Measurements from ENCODE around the gene PTGER1. TPM values are rescaled to one million over a fixed set of nuclear protein-coding genes. Genes with fewer than 3 reads are reported as not detected.

Gene PTGER1
- total and polyA plus RNA-seq, 2 experiments from 2014 or later = 0.57 TPM; not detected in 1

DNA sequence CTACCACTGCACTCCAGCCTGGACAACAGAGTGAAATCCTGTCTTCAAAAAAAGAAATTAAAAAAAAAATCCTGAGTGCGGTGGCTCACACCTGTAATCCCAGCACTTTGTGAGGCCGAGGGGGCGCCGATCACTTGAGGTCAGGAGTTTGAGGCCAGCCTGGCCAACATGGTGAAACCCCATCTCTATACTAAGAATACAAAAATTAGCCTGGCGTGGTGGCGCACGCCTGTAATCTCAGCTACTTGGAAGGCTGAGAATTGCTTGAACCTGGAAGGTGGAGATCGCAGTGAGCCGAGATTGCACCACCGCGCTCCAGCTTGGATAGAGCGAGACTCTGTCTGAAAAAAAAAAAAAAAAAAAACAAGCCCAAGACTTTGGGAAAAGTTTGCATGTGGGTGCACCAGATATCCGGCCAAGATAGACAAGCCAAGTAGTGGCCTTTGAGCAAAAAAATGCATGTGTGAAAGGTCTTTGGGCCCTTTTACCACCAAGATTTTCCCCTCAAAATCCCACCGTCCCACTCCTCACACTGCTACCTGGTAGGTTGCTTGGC lies 37.3 kb upstream of the PTGER1 start:
- Mint-ChIP-seq H3K9me3 (no peaks in the 10 kb centered on the region; the same call in 2 of the 3 replicates), H3K4me1 (peaks cover 25% of the 10 kb centered on the region), H3K27me3 (ENCODE audit: insufficient read depth, low read depth, poor library complexity) (peaks cover 17% of the 10 kb centered on the region), H3K4me3 (no peak overlapping the region), H3K27ac (no peak overlapping the region), H3K36me3 (ENCODE audit: low read depth) (peaks cover 34% of the 10 kb centered on the region)
- Histone ChIP-seq H3K27me3 (ENCODE audit: insufficient read depth) (no peaks in the 10 kb centered on the region), H3K9me2 (ENCODE audit: insufficient read depth) (no peaks in the 10 kb centered on the region), H3K4me3 (no peak overlapping the region), H3K4me2 (no peak overlapping the region), H2AFZ (no peak overlapping the region), H3K79me2 (replicated peaks; ENCODE audit: insufficient read depth) (peaks cover 24% of the 10 kb centered on the region), H3K27ac (ENCODE audit: low read depth) (no peak overlapping the region), H3K36me3 (ENCODE audit: insufficient read depth) (peaks cover 3% of the 10 kb centered on the region), H4K20me1 (replicated peaks; ENCODE audit: insufficient read depth) (peaks cover 24% of the 10 kb centered on the region; the same call in 1 of the 2 replicates), H3K4me1 (ENCODE audit: insufficient read depth) (peaks cover 11% of the 10 kb centered on the region; the same call in 1 of the 2 replicates), H3F3A (replicated peaks; ENCODE audit: low read depth) (peaks cover 29% of the 10 kb centered on the region; the same call in 1 of the 2 replicates)
- no peak for ATAC-seq
- TF ChIP-seq EZH2phosphoT487 (IDR thresholded peaks at IDR 0.05; ENCODE audit: unreplicated experiment) (no peak), ZNF331 (CRISPR knock-in tag; IDR thresholded peaks at IDR 0.05; ENCODE audit: low read depth) (no peak), JUNB (IDR thresholded peaks at IDR 0.05; ENCODE audit: unreplicated experiment) (no peak), EZH2 (IDR thresholded peaks at IDR 0.05; ENCODE audit: low read depth, unreplicated experiment) (no peak), STAT1 (IDR thresholded peaks at IDR 0.05; ENCODE audit: unreplicated experiment) (no peak), POLR2AphosphoS5 (IDR thresholded peaks at IDR 0.05; ENCODE audit: low read depth) (no peak), NANOG (IDR thresholded peaks at IDR 0.05; ENCODE audit: borderline replicate concordance) (no peak), CREB1 (CRISPR knock-in tag; IDR thresholded peaks at IDR 0.05; ENCODE audit: low read depth) (no peak), ZNF114 (CRISPR knock-in tag; IDR thresholded peaks at IDR 0.05) (no peak)
- TF ChIP-seq, protein P1, sequence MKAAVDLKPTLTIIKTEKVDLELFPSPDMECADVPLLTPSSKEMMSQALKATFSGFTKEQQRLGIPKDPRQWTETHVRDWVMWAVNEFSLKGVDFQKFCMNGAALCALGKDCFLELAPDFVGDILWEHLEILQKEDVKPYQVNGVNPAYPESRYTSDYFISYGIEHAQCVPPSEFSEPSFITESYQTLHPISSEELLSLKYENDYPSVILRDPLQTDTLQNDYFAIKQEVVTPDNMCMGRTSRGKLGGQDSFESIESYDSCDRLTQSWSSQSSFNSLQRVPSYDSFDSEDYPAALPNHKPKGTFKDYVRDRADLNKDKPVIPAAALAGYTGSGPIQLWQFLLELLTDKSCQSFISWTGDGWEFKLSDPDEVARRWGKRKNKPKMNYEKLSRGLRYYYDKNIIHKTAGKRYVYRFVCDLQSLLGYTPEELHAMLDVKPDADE (IDR thresholded peaks at IDR 0.05) = no peak
- TF ChIP-seq, protein P2, sequence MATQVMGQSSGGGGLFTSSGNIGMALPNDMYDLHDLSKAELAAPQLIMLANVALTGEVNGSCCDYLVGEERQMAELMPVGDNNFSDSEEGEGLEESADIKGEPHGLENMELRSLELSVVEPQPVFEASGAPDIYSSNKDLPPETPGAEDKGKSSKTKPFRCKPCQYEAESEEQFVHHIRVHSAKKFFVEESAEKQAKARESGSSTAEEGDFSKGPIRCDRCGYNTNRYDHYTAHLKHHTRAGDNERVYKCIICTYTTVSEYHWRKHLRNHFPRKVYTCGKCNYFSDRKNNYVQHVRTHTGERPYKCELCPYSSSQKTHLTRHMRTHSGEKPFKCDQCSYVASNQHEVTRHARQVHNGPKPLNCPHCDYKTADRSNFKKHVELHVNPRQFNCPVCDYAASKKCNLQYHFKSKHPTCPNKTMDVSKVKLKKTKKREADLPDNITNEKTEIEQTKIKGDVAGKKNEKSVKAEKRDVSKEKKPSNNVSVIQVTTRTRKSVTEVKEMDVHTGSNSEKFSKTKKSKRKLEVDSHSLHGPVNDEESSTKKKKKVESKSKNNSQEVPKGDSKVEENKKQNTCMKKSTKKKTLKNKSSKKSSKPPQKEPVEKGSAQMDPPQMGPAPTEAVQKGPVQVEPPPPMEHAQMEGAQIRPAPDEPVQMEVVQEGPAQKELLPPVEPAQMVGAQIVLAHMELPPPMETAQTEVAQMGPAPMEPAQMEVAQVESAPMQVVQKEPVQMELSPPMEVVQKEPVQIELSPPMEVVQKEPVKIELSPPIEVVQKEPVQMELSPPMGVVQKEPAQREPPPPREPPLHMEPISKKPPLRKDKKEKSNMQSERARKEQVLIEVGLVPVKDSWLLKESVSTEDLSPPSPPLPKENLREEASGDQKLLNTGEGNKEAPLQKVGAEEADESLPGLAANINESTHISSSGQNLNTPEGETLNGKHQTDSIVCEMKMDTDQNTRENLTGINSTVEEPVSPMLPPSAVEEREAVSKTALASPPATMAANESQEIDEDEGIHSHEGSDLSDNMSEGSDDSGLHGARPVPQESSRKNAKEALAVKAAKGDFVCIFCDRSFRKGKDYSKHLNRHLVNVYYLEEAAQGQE (IDR thresholded peaks at IDR 0.05; ENCODE audit: unreplicated experiment) = no peak
- TF ChIP-seq, protein P3, sequence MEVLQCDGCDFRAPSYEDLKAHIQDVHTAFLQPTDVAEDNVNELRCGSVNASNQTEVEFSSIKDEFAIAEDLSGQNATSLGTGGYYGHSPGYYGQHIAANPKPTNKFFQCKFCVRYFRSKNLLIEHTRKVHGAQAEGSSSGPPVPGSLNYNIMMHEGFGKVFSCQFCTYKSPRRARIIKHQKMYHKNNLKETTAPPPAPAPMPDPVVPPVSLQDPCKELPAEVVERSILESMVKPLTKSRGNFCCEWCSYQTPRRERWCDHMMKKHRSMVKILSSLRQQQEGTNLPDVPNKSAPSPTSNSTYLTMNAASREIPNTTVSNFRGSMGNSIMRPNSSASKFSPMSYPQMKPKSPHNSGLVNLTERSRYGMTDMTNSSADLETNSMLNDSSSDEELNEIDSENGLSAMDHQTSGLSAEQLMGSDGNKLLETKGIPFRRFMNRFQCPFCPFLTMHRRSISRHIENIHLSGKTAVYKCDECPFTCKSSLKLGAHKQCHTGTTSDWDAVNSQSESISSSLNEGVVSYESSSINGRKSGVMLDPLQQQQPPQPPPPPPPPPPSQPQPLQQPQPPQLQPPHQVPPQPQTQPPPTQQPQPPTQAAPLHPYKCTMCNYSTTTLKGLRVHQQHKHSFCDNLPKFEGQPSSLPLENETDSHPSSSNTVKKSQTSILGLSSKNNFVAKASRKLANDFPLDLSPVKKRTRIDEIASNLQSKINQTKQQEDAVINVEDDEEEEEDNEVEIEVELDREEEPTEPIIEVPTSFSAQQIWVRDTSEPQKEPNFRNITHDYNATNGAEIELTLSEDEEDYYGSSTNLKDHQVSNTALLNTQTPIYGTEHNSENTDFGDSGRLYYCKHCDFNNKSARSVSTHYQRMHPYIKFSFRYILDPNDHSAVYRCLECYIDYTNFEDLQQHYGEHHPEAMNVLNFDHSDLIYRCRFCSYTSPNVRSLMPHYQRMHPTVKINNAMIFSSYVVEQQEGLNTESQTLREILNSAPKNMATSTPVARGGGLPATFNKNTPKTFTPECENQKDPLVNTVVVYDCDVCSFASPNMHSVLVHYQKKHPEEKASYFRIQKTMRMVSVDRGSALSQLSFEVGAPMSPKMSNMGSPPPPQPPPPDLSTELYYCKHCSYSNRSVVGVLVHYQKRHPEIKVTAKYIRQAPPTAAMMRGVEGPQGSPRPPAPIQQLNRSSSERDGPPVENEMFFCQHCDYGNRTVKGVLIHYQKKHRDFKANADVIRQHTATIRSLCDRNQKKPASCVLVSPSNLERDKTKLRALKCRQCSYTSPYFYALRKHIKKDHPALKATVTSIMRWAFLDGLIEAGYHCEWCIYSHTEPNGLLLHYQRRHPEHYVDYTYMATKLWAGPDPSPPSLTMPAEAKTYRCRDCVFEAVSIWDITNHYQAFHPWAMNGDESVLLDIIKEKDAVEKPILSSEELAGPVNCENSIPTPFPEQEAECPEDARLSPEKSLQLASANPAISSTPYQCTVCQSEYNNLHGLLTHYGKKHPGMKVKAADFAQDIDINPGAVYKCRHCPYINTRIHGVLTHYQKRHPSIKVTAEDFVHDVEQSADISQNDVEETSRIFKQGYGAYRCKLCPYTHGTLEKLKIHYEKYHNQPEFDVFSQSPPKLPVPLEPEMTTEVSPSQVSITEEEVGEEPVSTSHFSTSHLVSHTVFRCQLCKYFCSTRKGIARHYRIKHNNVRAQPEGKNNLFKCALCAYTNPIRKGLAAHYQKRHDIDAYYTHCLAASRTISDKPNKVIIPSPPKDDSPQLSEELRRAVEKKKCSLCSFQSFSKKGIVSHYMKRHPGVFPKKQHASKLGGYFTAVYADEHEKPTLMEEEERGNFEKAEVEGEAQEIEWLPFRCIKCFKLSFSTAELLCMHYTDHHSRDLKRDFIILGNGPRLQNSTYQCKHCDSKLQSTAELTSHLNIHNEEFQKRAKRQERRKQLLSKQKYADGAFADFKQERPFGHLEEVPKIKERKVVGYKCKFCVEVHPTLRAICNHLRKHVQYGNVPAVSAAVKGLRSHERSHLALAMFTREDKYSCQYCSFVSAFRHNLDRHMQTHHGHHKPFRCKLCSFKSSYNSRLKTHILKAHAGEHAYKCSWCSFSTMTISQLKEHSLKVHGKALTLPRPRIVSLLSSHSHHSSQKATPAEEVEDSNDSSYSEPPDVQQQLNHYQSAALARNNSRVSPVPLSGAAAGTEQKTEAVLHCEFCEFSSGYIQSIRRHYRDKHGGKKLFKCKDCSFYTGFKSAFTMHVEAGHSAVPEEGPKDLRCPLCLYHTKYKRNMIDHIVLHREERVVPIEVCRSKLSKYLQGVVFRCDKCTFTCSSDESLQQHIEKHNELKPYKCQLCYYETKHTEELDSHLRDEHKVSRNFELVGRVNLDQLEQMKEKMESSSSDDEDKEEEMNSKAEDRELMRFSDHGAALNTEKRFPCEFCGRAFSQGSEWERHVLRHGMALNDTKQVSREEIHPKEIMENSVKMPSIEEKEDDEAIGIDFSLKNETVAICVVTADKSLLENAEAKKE (CRISPR knock-in tag; IDR thresholded peaks at IDR 0.05) = no peak
- TF ChIP-seq, protein P4, sequence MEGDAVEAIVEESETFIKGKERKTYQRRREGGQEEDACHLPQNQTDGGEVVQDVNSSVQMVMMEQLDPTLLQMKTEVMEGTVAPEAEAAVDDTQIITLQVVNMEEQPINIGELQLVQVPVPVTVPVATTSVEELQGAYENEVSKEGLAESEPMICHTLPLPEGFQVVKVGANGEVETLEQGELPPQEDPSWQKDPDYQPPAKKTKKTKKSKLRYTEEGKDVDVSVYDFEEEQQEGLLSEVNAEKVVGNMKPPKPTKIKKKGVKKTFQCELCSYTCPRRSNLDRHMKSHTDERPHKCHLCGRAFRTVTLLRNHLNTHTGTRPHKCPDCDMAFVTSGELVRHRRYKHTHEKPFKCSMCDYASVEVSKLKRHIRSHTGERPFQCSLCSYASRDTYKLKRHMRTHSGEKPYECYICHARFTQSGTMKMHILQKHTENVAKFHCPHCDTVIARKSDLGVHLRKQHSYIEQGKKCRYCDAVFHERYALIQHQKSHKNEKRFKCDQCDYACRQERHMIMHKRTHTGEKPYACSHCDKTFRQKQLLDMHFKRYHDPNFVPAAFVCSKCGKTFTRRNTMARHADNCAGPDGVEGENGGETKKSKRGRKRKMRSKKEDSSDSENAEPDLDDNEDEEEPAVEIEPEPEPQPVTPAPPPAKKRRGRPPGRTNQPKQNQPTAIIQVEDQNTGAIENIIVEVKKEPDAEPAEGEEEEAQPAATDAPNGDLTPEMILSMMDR (conservative IDR thresholded peaks at IDR 0.05; ENCODE audit: low read depth in 2 of 2) = no peak
- no peak for DNase-seq (ENCODE audit: low spot score)

Measured in GM23338 (cell line).